Peyer's patch (tissue), 4 donors: ENCODE measurements around the gene CALN1.

Source experiments
- POLR2A ChIP-seq, 2 donors: fragments of 450-650 bp; IDR thresholded peaks; one replicate each; pipeline ENCODE4 v1.5.1; 2017; ENCODE audit warnings: antibody characterized with exemption in 2 of 2, mild to moderate bottlenecking in 2 of 2, moderate library complexity in 2 of 2
- TF ChIP-seq, protein P1 (sequence below), 6 experiments: fragments of 450-650 bp in 4 of 6; fragments of 200-600 bp in 2 of 6; sonication (generic) in 1 of 6; IDR thresholded peaks; one replicate each; pipeline ENCODE4 v1.5.1; 2017 to 2019; ENCODE audit warnings: antibody characterized with exemption in 6 of 6, mild to moderate bottlenecking in 3 of 6, moderate library complexity in 1 of 6

DNA sequence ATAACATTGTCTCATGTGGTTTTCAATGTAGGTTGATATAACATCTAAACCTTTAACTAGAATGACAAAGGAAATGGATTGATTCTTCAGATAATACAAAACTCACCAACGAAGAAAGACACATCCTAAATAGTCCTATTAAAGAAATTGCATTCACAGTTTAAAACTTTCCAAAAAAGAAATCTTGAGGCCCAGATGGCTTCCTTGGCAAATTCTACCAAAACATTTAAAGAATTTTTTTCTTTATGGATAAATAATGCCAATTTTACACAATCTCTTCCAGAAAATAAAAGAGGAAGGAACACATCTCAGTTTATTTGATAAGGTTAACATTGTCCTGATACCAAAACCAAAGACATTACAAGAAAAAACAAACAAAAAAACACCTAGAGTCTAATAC is 349.5 kb downstream of the CALN1 start:
- TF ChIP-seq, protein P1, sequence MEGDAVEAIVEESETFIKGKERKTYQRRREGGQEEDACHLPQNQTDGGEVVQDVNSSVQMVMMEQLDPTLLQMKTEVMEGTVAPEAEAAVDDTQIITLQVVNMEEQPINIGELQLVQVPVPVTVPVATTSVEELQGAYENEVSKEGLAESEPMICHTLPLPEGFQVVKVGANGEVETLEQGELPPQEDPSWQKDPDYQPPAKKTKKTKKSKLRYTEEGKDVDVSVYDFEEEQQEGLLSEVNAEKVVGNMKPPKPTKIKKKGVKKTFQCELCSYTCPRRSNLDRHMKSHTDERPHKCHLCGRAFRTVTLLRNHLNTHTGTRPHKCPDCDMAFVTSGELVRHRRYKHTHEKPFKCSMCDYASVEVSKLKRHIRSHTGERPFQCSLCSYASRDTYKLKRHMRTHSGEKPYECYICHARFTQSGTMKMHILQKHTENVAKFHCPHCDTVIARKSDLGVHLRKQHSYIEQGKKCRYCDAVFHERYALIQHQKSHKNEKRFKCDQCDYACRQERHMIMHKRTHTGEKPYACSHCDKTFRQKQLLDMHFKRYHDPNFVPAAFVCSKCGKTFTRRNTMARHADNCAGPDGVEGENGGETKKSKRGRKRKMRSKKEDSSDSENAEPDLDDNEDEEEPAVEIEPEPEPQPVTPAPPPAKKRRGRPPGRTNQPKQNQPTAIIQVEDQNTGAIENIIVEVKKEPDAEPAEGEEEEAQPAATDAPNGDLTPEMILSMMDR (IDR thresholded peaks at IDR 0.05), result no peak
- no peak for TF ChIP-seq POLR2A (IDR thresholded peaks at IDR 0.05)
